ENCODE measurements around the gene PRKAR1B.

Gene PRKAR1B

GRCh38 chr7:562789-563628 is 164.1 kb downstream of the PRKAR1B start:
- DNase-seq = no peak

- DNase-seq = no peak
Measured at GRCh38 chr7:562374-562675, 164.8 kb downstream of the PRKAR1B start.

GRCh38 chr7:561631-562373 is 165.3 kb downstream of the PRKAR1B start:
- no peak for DNase-seq

GRCh38 chr7:560966-561630 is 166.0 kb downstream of the PRKAR1B start:
- DNase-seq = no peak

- DNase-seq = no peak
Measured at GRCh38 chr7:559396-559705, 167.7 kb downstream of the PRKAR1B start.

GRCh38 chr7:557558-557881 is 169.6 kb downstream of the PRKAR1B start:
- DNase-seq = no peak

GRCh38 chr7:556837-557557 is 170.1 kb downstream of the PRKAR1B start:
- no peak for DNase-seq

GRCh38 chr7:556291-556826 is 170.7 kb downstream of the PRKAR1B start:
- no peak for DNase-seq

- DNase-seq = no peak
Measured at GRCh38 chr7:555551-556160, 171.4 kb downstream of the PRKAR1B start.

- no peak for DNase-seq
Measured at GRCh38 chr7:553636-554111, 173.4 kb downstream of the PRKAR1B start.

- DNase-seq = no peak
Measured at GRCh38 chr7:552868-553635, 174.0 kb downstream of the PRKAR1B start.

- peak in 2 of 56 donors; percentile 22 to 41 for DNase-seq
Measured at GRCh38 chr7:552151-552867, 174.8 kb downstream of the PRKAR1B start.

GRCh38 chr7:551615-551970 is 175.5 kb downstream of the PRKAR1B start:
- peak in 1 of 56 donors; percentile 60 for DNase-seq

GRCh38 chr7:550881-551614 is 176.0 kb downstream of the PRKAR1B start:
- no peak for DNase-seq

- DNase-seq = no peak
Measured at GRCh38 chr7:549891-550625, 177.0 kb downstream of the PRKAR1B start.

- no peak for DNase-seq
Measured at GRCh38 chr7:549066-549890, 177.8 kb downstream of the PRKAR1B start.

GRCh38 chr7:548401-548800 is 178.7 kb downstream of the PRKAR1B start:
- no peak for DNase-seq

All from amygdala (tissue), 56 donors.